Upper lobe of left lung (tissue), 4 donors: ENCODE data around the gene ARHGEF26.

Source experiments
- EP300 ChIP-seq, 4 donors: sonication (generic); formaldehyde crosslinking; IDR thresholded peaks; one replicate each; pipeline ENCODE4 v1.5.1; 2017; ENCODE audit warnings: antibody characterized with exemption in 4 of 4, control low read depth in 2 of 4
- POLR2A ChIP-seq, 4 donors: fragments of 450-650 bp; IDR thresholded peaks; one replicate each; pipeline ENCODE4 v1.5.1; 2016 to 2017; ENCODE audit warnings: antibody characterized with exemption in 4 of 4, mild to moderate bottlenecking in 2 of 4
- POLR2AphosphoS5 ChIP-seq, 2 donors: sonication (generic); formaldehyde crosslinking; IDR thresholded peaks; one replicate each; pipeline ENCODE4 v1.5.1; 2017; ENCODE audit warnings: antibody characterized with exemption in 2 of 2
- TF ChIP-seq, protein P1 (sequence below), 6 experiments: fragments of 450-650 bp in 4 of 6; fragments of 200-600 bp in 2 of 6; sonication (generic) in 2 of 6; IDR thresholded peaks; one replicate each; pipeline ENCODE4 v1.5.1; 2016 to 2019; ENCODE audit warnings: antibody characterized with exemption in 6 of 6

DNA sequence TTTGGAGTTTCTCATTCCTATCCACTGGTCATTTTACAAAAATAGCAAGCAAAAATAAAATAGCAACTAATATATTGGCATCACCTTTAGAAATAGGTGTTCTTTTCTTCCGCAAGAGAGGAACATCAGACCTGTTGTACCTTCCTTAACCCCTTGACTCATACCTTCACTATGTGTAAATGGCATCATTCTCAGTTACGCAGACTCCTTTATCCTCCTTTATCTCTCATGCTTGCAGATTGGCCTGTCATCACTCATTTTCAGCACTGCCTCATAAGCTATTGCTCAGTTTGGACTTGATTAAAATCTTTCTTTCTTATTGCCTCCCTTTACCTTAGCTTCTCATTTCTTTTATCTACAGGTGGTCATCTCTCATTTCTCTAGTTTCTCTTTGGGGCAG lies 21.4 kb downstream of the ARHGEF26 start:
- TF ChIP-seq, protein P1, sequence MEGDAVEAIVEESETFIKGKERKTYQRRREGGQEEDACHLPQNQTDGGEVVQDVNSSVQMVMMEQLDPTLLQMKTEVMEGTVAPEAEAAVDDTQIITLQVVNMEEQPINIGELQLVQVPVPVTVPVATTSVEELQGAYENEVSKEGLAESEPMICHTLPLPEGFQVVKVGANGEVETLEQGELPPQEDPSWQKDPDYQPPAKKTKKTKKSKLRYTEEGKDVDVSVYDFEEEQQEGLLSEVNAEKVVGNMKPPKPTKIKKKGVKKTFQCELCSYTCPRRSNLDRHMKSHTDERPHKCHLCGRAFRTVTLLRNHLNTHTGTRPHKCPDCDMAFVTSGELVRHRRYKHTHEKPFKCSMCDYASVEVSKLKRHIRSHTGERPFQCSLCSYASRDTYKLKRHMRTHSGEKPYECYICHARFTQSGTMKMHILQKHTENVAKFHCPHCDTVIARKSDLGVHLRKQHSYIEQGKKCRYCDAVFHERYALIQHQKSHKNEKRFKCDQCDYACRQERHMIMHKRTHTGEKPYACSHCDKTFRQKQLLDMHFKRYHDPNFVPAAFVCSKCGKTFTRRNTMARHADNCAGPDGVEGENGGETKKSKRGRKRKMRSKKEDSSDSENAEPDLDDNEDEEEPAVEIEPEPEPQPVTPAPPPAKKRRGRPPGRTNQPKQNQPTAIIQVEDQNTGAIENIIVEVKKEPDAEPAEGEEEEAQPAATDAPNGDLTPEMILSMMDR (IDR thresholded peaks at IDR 0.05), result no peak
- TF ChIP-seq EP300 (IDR thresholded peaks at IDR 0.05) (no peak), POLR2AphosphoS5 (IDR thresholded peaks at IDR 0.05) (no peak), POLR2A (IDR thresholded peaks at IDR 0.05) (no peak)
